Measurements from ENCODE around the gene MED28. TPM values are rescaled to one million over a fixed set of nuclear protein-coding genes. Genes with fewer than 3 reads are reported as not detected.
A peak's percentile ranks its signal among the peaks of the same experiment; 100 is the strongest.

Gene MED28
- total RNA-seq, 1 experiment from 2014 or later = 106 TPM

DNA sequence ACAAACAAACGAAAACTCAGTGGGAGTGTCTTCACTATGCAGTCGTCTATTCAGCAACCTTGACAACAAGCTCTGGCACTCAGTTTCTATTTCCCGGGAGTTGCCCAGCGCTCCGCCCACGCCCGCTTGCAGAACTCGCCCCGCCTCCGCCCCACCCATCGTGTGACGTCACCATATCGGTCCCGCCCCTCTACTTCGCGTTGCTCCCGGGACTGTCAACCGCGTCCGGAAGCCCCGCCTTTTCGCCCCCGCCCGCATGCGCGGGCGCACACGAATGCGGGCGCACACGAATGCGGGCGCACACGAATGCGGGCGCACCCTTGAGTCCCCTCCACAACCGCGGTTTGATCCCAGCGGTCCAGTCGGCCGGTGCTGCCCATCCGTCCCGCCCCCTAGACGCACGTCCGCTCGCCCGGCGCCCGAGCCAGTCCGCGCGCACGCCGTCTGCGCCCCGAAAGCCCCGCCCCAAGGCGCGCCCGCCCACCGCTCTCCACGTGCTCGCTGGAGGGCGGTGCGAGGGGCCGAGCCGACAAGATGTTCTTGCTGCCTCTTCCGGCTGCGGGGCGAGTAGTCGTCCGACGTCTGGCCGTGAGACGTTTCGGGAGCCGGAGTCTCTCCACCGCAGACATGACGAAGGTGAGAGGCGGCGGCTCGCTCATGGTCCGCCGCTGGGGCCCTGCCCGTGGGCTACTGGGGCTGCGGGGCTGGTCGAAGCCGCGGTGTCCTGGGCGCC lies 37.3 kb upstream of the MED28 start, which contains the start of gene LAP3 (continued):
- TF ChIP-seq KAT7 (CRISPR knock-in tag; IDR thresholded peaks at IDR 0.05; ENCODE audit: borderline replicate concordance) (peak; percentile 83; the same call in 1 of the 2 replicates), GABPB1 (CRISPR knock-in tag; IDR thresholded peaks at IDR 0.05) (0 out of 2 replicates have a peak, but pooled peaks have one; percentile 70), ZBTB21 (CRISPR knock-in tag; IDR thresholded peaks at IDR 0.05; ENCODE audit: borderline replicate concordance) (peak; percentile 95)
- TF ChIP-seq, protein P1, sequence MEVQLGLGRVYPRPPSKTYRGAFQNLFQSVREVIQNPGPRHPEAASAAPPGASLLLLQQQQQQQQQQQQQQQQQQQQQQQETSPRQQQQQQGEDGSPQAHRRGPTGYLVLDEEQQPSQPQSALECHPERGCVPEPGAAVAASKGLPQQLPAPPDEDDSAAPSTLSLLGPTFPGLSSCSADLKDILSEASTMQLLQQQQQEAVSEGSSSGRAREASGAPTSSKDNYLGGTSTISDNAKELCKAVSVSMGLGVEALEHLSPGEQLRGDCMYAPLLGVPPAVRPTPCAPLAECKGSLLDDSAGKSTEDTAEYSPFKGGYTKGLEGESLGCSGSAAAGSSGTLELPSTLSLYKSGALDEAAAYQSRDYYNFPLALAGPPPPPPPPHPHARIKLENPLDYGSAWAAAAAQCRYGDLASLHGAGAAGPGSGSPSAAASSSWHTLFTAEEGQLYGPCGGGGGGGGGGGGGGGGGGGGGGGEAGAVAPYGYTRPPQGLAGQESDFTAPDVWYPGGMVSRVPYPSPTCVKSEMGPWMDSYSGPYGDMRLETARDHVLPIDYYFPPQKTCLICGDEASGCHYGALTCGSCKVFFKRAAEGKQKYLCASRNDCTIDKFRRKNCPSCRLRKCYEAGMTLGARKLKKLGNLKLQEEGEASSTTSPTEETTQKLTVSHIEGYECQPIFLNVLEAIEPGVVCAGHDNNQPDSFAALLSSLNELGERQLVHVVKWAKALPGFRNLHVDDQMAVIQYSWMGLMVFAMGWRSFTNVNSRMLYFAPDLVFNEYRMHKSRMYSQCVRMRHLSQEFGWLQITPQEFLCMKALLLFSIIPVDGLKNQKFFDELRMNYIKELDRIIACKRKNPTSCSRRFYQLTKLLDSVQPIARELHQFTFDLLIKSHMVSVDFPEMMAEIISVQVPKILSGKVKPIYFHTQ (CRISPR knock-in tag; IDR thresholded peaks at IDR 0.05) = no peak
- TF ChIP-seq, protein P2, sequence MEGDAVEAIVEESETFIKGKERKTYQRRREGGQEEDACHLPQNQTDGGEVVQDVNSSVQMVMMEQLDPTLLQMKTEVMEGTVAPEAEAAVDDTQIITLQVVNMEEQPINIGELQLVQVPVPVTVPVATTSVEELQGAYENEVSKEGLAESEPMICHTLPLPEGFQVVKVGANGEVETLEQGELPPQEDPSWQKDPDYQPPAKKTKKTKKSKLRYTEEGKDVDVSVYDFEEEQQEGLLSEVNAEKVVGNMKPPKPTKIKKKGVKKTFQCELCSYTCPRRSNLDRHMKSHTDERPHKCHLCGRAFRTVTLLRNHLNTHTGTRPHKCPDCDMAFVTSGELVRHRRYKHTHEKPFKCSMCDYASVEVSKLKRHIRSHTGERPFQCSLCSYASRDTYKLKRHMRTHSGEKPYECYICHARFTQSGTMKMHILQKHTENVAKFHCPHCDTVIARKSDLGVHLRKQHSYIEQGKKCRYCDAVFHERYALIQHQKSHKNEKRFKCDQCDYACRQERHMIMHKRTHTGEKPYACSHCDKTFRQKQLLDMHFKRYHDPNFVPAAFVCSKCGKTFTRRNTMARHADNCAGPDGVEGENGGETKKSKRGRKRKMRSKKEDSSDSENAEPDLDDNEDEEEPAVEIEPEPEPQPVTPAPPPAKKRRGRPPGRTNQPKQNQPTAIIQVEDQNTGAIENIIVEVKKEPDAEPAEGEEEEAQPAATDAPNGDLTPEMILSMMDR (IDR thresholded peaks at IDR 0.05) = no peak
- TF ChIP-seq, protein P3, sequence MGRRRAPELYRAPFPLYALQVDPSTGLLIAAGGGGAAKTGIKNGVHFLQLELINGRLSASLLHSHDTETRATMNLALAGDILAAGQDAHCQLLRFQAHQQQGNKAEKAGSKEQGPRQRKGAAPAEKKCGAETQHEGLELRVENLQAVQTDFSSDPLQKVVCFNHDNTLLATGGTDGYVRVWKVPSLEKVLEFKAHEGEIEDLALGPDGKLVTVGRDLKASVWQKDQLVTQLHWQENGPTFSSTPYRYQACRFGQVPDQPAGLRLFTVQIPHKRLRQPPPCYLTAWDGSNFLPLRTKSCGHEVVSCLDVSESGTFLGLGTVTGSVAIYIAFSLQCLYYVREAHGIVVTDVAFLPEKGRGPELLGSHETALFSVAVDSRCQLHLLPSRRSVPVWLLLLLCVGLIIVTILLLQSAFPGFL (CRISPR knock-in tag; IDR thresholded peaks at IDR 0.05; ENCODE audit: borderline replicate concordance) = no peak
- TF ChIP-seq, protein P4, sequence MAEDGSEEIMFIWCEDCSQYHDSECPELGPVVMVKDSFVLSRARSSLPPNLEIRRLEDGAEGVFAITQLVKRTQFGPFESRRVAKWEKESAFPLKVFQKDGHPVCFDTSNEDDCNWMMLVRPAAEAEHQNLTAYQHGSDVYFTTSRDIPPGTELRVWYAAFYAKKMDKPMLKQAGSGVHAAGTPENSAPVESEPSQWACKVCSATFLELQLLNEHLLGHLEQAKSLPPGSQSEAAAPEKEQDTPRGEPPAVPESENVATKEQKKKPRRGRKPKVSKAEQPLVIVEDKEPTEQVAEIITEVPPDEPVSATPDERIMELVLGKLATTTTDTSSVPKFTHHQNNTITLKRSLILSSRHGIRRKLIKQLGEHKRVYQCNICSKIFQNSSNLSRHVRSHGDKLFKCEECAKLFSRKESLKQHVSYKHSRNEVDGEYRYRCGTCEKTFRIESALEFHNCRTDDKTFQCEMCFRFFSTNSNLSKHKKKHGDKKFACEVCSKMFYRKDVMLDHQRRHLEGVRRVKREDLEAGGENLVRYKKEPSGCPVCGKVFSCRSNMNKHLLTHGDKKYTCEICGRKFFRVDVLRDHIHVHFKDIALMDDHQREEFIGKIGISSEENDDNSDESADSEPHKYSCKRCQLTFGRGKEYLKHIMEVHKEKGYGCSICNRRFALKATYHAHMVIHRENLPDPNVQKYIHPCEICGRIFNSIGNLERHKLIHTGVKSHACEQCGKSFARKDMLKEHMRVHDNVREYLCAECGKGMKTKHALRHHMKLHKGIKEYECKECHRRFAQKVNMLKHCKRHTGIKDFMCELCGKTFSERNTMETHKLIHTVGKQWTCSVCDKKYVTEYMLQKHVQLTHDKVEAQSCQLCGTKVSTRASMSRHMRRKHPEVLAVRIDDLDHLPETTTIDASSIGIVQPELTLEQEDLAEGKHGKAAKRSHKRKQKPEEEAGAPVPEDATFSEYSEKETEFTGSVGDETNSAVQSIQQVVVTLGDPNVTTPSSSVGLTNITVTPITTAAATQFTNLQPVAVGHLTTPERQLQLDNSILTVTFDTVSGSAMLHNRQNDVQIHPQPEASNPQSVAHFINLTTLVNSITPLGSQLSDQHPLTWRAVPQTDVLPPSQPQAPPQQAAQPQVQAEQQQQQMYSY (CRISPR knock-in tag; IDR thresholded peaks at IDR 0.05) = no peak

DNA sequence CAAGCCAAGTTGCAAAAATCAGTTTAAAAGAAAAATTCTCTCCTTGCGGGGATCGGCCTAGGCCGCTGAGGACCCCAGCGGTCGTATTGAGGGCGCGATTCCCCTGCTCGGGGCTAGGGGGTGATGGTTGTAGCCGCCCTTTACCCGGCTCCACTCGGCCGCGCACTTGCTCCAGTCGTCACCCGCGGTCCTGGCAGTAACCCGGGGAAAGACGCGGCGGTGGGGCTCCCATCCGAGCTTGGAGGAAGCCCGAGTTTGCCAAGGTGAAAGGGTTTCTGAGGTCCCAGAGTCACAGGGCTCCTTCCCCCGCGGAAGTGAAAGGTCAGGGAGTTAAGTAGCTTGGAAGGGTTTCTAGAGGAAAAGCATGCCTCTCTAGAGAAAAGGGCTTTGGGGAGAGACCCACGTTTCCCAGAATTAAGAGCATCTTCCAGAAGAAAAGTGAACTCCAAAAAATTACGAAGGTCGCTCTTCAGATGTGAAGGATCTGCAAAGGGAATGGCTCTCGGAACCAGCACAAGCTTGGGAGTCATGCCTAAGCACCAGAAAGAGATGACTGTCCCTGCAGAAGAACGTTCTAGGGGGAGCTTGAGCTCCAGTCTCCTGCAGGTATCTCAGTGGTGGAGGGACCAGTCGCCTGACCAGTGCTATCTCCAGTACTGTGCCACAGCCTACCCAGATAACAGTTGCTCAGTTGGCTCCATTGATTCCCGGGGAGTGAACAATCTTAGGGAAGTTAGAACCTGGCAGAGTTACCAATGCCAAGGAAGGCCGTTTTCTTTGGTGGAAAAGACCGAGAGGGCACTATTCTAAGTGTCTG lies 36.6 kb upstream of the MED28 start:
- ATAC-seq (peak; percentile 54), DNase-seq (ENCODE audit: low spot score) (peak; percentile 54)
- H3K27ac Mint-ChIP-seq = no peak overlapping the region
- peaks cover 15% of the 10 kb centered on the region for H3K4me1 Mint-ChIP-seq
- ChIA-PET CTCF (interaction anchor here (0.9 kb wide), 2 partner anchors 37 to 66 kb away, joined by 3 read pairs; partner anchors contain the start of genes MED28 and QDPR), POLR2A (interaction anchor here (1.6 kb wide), 1 partner anchor 36 kb away, joined by 5 read pairs; the partner anchor contains the start of gene MED28)
- H3K27me3 Mint-ChIP-seq (ENCODE audit: low read depth) = peaks cover 6% of the 10 kb centered on the region; the same call in 1 of the 2 replicates
- no peaks in the 10 kb centered on the region for H3K9me3 Mint-ChIP-seq
- peak overlapping the region; percentile 80 for H3K4me3 Mint-ChIP-seq
- TF ChIP-seq, protein P5, sequence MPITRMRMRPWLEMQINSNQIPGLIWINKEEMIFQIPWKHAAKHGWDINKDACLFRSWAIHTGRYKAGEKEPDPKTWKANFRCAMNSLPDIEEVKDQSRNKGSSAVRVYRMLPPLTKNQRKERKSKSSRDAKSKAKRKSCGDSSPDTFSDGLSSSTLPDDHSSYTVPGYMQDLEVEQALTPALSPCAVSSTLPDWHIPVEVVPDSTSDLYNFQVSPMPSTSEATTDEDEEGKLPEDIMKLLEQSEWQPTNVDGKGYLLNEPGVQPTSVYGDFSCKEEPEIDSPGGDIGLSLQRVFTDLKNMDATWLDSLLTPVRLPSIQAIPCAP (CRISPR knock-in tag; IDR thresholded peaks at IDR 0.05) = no peak
- TF ChIP-seq, protein P3 (CRISPR knock-in tag; IDR thresholded peaks at IDR 0.05; ENCODE audit: borderline replicate concordance) = no peak
- TF ChIP-seq, protein P6, sequence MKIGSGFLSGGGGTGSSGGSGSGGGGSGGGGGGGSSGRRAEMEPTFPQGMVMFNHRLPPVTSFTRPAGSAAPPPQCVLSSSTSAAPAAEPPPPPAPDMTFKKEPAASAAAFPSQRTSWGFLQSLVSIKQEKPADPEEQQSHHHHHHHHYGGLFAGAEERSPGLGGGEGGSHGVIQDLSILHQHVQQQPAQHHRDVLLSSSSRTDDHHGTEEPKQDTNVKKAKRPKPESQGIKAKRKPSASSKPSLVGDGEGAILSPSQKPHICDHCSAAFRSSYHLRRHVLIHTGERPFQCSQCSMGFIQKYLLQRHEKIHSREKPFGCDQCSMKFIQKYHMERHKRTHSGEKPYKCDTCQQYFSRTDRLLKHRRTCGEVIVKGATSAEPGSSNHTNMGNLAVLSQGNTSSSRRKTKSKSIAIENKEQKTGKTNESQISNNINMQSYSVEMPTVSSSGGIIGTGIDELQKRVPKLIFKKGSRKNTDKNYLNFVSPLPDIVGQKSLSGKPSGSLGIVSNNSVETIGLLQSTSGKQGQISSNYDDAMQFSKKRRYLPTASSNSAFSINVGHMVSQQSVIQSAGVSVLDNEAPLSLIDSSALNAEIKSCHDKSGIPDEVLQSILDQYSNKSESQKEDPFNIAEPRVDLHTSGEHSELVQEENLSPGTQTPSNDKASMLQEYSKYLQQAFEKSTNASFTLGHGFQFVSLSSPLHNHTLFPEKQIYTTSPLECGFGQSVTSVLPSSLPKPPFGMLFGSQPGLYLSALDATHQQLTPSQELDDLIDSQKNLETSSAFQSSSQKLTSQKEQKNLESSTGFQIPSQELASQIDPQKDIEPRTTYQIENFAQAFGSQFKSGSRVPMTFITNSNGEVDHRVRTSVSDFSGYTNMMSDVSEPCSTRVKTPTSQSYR (CRISPR knock-in tag; IDR thresholded peaks at IDR 0.05) = no peak
- TF ChIP-seq ZNF219 (CRISPR knock-in tag; IDR thresholded peaks at IDR 0.05; ENCODE audit: borderline replicate concordance) = no peak
- TF ChIP-seq FOXP1 (CRISPR knock-in tag; IDR thresholded peaks at IDR 0.05; ENCODE audit: borderline replicate concordance) = no peak
- peaks cover 5% of the 10 kb centered on the region; the same call in 1 of the 2 replicates for H3K36me3 Mint-ChIP-seq
